NCI-H524 (cell line): ENCODE results near the gene PAFAH2.
A peak's percentile ranks its signal among the peaks of the same experiment; 100 is the strongest.

ENCODE experiments used
- DNase-seq, 2 experiments: peaks; one replicate each; lab custom pipeline; 2025; lab: John Stamatoyannopoulos, UW

PAFAH2 gene

DNA sequence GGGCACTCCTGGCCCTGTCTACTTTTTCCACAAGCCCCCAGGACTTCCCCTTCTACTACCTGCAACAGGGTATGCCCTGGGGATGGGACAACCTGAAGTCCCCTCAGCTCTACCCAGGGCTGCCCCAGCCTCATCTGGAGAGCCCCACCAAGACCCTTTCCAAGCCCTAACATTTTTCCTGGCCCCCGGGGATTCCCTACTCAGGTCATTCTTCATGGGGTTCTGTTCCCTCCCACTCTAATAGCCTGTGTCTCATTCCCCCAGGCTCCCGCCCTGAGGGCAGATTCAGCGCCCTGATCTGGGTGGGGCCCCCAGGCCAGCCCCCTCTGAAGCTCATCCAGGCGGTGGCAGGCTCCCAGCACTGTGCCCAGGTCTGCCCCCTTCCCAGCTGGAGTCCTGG, 33.3 kb upstream of the PAFAH2 start:
- DNase-seq: no peak

- no peak for DNase-seq
These were observed 32.1 kb upstream of the PAFAH2 start for GRCh38 chr1:26029864-26030481.

DNA sequence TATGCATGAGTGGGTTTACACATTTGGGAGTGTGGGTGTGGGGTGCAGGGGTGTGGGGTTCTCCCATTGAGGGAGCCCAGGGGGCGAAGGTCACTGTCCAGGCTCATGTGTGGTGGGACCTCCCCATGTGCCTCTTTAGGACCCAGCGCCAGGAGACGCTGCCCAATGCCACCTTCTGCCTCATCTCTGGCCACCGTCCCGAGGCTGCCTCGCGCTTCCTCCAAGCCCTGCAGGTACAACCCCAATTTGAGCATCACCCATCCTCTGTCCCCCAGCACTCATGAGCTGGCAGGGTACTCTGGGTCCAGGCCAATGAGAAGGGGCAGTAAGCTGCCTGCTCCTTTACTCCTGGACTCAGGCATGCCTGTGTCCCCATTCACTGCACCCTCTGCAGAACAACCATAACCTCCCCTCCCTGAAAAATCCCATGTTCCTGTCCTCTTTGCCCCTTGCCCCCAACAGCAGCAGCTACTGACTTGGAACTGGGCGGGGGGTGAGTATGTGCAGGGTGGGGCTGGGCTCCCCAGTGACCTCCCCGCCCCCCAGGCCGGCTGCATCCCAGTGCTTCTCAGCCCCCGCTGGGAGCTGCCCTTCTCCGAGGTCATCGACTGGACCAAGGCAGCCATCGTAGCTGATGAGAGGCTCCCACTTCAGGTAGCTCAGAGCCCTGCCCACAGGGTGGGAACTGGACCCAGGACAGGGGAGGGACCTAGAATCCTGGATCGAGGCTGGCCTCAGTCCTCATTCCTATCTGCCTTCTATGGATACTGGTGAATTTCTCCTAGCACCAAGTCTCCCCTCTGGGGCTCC, 31.4 kb upstream of the PAFAH2 start:
- no peak for DNase-seq

GRCh38 chr1:26028490-26028980, 30.7 kb upstream of the PAFAH2 start:
- DNase-seq: no peak

DNA sequence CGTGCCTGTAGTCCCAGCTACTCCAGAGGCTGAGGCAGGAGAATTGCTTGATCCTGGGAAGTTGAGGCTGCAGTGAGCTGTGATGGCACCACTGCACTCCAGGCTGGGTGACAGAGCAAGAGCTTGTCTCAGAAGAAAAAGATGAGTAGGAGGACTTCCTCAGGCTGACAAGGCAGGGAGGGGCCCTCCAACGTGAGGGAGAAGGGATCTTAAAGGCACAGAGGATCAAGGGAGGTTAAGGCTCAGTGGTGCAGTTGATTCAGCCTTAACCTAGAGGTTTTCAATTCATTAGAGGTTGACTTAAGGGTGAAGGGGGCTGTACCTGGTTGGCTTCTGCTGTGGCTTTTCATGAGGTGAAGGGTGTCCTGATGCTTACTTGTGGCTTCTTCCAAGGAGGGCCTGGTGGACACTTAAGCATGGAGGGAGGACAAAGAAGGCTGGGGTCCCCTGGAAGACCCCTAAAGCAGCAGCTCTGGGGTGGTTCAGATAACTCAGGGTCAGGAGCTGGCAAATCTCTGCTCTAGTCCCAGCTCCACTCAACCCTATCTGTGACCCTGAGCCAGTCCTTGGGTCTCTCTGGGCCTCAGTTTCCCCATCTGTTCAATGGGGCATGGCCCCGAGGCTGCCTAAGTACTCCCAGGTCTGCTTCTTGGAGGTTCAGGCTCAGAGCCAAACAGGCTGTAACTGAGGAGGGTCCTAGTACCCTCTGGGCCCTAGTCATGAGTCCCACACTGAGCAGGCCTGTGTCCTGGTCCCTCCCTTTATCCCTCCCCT, 30.0 kb upstream of the PAFAH2 start:
- DNase-seq: no peak

DNA sequence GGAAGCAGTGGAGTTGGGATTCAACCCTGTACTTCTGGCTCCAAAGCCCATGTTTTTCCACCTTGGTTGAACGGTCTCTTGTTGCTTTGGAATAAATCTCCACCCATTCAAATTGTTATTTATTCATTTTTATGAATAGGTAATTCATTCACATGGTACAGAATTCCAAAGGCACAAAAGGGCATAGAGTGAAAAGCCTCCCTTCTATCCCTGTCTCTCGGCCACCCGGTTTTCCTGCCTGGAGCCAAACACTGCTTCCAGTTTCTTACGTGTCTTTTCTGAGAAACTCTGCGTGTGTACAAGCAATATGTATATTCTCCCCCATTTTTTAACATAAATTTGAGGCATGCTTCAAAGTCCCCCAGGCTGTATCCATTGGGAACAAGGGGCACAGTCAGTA, 27.7 kb upstream of the PAFAH2 start:
- DNase-seq: no peak

DNA sequence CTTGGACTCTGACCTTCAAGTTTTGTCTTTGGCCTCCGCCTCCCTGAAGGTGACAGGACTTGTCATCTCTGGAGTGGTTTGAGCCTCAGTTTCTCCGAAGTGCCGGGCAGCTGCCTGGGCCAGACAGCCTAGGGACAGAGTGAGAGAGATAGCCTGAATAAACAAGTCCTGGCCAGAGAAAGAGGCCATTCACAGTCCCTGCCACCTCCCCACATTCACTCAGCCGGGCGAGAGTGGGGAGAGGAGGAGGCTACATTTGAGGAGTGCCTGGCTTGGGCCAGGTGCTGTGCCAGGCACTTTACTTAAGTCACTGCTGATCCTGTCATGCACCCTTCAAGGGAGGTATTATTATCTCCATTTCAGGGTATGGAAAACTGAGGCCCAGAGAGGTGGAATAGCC, 27.2 kb upstream of the PAFAH2 start:
- no peak for DNase-seq

DNA sequence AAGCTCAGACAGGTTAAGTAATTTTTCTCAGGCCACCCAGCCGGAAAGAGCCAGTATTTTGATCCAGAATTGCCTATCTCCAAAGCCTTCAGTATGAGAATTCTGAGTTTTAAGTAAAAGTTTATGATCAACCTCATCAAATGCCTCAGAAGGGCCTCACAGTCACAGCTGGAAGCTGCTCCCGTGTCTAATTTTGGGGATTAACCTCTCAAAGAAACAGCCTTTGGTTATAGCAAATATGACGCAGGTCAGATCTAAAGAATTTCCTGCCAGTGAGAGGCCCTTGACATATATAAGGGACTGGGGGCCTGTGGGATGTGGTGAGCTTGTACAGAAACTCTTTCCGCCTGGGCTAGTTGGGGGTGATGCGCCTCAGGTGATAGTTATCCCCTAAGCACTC, 26.0 kb upstream of the PAFAH2 start:
- no peak for DNase-seq

DNA sequence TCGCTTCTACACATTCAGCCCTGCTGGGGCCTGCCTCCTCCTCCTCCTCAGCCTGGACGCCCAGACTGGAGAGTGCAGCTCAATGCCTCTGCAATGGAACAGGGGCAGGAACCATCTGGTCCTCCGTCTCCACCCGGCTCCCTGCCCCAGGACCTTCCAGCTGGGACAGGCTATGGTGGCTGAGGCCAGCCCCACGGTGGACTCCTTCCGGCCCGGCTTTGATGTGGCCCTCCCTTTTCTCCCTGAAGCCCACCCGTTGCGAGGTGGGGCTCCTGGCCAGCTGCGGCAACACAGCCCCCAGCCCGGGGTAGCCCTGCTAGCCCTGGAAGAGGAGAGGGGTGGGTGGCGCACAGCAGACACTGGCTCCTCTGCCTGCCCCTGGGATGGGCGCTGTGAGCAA, 25.1 kb upstream of the PAFAH2 start:
- DNase-seq: no peak

DNA sequence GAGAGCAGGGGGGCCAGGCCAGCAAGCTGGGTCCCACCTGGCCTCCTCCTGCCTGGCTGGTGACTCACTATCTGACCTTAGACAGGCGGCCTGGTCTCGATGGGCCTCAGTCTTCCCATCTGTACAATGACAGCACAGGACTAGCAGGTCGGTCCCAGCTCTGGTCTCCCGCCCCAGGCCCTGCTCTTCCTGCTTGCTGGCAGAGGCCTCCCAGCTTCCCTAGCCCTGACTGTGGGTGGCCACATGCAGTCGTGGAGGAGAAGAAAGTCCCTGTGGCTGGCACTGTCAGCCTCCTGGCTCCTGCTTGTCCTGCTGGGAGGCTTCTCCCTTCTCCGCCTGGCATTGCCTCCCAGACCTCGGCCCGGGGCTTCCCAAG, 24.5 kb upstream of the PAFAH2 start:
- no peak for DNase-seq

DNA sequence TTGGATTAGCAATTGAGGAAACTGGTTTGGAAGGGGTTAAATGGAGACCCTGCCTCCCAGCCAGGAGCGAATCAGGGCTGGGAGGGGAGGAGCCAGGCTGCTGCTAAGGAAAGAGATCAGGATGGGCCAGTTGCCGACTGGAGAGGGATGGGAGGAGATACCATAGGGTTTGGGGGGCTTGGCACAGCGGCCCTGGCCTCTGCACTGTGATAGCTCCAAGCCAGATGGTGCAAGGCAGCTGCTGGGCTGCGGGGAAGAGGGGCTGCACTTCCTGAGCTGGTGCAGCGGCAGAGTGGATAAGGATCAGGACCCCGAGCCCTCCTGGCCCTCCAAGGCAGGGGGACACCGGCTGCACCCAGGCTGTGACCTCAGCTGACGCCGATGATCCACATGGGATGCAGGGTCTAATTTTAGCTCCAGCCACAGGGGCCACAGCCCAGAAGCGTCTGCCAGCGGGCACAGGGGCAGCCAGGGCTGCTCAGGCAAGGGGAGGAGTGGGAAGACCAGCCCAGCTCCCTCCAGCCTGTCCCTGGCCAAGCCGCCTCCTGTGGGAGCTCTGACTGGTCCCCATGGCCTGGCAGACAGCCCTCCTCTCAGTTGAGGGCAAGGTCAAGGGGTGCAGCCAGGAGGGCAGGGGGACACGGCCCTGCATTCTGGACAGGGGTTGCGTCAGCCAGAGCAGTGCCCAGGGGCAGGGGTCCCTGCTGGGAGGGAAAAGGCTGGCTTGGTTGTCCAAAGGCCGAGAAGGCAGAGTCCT, 24.0 kb upstream of the PAFAH2 start, which contains the start of gene EXTL1:
Gene EXTL1 (plus strand): TSS at position 129 of the 757 bp plus-strand sequence. CDS start 872 bp downstream, outside the sequence.
- peak; percentile 50 to 70 for DNase-seq

- DNase-seq: no peak
These were observed 23.2 kb upstream of the PAFAH2 start for GRCh38 chr1:26020941-26021646.

DNA sequence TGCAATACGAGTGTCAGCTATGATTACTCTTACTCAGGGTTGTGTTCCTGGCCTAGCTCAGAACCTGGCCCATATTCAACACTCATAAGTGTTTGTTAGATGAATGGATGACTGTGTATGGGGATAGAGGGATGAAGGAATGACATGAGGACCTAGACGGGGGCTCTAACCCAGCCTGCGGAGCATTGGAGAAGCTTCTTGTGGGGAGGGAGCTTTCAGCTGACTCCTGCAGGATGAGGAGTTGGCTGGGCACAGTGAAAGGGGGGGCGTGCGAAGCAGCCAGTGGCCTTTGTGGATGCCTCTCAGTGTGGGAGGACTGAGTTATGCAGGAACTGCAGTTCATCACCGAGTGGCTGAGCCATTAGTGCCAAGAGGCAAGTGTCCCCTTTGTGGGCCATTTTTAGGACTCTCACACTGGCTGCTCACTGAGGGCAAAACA, 22.5 kb upstream of the PAFAH2 start:
- no peak for DNase-seq

- DNase-seq: no peak
These were observed 21.9 kb upstream of the PAFAH2 start for GRCh38 chr1:26019641-26020315.

DNA sequence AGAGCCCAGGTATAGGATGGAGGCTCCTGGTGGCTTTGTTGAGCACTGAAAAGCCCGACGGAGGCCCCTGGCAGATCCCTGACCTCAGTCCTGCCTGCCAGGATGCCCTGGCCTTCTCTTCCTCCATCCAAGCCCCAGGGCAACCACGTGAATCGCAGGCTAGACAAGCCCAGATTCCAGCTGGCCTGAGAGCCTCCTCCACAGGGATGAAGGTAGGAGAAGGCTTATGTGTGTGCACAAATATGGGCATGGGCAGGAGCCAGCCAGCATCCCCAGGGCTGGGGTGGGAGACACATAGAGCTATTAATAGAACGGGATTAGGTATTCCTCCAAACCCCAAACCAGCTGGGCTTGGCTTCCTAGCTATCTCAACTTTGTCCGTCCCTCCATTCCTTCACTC, 19.7 kb upstream of the PAFAH2 start:
- DNase-seq: peak in 1 of 2 experiments; percentile 50

- DNase-seq: peak in 1 of 2 experiments; percentile 28
These were observed 19.2 kb upstream of the PAFAH2 start for GRCh38 chr1:26016953-26017545.

GRCh38 chr1:26016258-26016952, 18.5 kb upstream of the PAFAH2 start:
- peak; percentile 37 to 83 for DNase-seq

GRCh38 chr1:26015358-26015757, 17.5 kb upstream of the PAFAH2 start:
- no peak for DNase-seq

- no peak for DNase-seq
These were observed 16.3 kb upstream of the PAFAH2 start for GRCh38 chr1:26014179-26014578.

DNA sequence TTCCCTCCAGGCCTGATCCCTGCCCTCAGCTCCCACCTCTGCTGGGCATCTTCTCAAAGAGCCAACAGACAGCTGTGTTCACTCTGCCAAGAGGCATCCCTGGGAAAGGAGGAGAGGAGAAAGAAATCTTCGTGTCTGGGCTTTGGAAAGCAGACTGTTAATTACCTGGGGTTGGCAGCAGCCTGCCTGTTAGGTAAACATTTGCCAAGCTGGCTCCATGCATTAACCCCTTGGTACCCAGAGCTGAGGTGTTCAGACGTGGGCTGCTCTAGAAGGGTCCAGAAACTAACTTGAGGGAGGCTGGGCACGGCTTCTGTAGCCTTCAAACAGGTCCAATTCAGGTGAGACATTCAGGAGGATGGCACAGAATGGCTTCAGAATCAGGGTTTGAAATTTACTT, 15.0 kb upstream of the PAFAH2 start:
- DNase-seq: no peak
